GM12875 (cell line): ENCODE data around the gene CCDC127.

Experiments
- H3K4me3 ChIP-seq: one replicate; pipeline ENCODE4 v1.5.1; 2011; ENCODE audit warnings: low read depth, low read length, control low read depth
- TF ChIP-seq, protein P1 (sequence below): IDR thresholded peaks from 2 replicates; pipeline ENCODE4 v1.5.1; 2011; ENCODE audit warnings: low read depth, mild to moderate bottlenecking, control low read depth, inconsistent platforms, low read length, moderate library complexity, borderline replicate concordance; ENCODE audit not compliant: insufficient read depth

Gene CCDC127

DNA sequence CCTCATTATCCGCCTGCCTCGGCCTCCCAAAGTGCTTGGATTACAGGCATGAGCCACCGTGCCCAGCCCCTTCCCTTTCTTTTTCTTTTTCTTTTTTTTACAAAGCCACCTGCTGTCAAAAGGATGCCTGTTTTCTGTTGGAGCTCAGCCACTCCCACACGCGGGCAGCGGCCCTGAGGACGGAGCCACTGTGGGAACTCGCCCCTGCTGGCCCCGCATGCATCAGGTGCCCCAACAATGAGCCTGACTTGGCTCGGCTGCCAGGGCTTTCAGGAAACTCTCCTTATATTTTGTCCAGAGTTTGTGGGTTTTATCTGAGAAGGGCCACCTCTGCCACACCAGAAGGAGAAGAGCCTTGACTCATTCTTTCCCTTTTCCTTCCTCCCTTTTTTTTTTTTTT, 63.7 kb downstream of the CCDC127 start:
- H3K4me3 ChIP-seq = no peak overlapping the region
- TF ChIP-seq, protein P1, sequence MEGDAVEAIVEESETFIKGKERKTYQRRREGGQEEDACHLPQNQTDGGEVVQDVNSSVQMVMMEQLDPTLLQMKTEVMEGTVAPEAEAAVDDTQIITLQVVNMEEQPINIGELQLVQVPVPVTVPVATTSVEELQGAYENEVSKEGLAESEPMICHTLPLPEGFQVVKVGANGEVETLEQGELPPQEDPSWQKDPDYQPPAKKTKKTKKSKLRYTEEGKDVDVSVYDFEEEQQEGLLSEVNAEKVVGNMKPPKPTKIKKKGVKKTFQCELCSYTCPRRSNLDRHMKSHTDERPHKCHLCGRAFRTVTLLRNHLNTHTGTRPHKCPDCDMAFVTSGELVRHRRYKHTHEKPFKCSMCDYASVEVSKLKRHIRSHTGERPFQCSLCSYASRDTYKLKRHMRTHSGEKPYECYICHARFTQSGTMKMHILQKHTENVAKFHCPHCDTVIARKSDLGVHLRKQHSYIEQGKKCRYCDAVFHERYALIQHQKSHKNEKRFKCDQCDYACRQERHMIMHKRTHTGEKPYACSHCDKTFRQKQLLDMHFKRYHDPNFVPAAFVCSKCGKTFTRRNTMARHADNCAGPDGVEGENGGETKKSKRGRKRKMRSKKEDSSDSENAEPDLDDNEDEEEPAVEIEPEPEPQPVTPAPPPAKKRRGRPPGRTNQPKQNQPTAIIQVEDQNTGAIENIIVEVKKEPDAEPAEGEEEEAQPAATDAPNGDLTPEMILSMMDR = no peak

DNA sequence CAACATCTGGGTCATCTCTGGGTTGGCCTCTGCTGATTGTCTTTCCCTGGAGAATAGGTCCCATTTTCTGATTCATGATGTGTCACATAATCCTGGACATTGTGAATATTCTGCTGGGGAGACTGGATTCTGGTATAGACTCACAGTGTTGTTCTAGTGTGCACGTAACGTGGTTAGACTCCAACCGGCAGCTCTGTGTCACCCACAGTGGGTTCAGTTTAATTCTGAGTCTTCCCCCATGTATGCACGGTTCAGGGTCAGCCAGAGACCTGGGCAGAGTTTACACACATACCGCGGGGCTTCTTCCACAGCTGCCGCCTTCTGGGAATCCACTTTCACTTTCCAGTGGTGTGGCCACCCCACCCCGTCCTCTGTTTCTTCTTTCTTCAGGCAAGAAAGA, 64.7 kb downstream of the CCDC127 start:
- no peak overlapping the region for H3K4me3 ChIP-seq
- TF ChIP-seq, protein P1 = no peak

DNA sequence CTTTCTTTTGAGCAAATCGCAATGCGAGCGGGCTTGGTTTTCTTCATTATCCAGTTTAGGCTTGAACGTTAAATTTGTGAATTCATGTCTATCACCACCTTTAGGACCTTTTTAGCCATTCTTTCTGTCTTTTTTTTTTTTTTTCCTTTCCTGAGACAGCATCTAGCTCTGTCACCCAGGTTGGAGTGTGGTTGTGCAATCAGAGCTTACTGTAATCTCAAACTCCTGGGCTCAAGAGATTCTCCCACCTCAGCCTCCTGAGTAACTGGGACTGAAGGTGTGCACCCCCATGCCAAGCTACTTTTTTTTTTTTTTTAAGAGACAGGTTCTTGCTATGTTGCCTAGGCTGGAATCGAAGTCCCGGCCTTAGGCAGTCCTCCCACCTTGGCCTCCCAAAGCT, 65.9 kb downstream of the CCDC127 start:
- H3K4me3 ChIP-seq = no peak overlapping the region
- TF ChIP-seq, protein P1 = no peak

DNA sequence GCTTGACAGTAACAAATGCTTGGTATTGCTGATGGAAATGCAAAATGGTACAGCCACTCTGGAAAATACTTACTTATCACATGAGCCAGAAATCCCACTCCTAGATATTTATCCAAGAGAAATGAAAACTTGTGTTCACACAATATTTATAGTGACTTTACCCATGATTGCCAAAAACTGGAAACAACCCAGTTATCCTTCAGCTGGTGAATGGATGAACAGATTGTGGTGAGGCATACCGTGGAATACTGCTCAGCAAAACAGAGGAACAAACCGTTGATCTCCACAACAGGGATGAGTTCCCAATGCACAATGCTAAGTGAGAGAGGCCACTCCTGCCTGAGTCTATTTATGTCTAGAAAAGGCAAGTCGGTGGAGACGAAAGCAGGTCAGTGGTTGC, 67.2 kb downstream of the CCDC127 start:
- TF ChIP-seq, protein P1 = no peak
- no peak overlapping the region for H3K4me3 ChIP-seq

DNA sequence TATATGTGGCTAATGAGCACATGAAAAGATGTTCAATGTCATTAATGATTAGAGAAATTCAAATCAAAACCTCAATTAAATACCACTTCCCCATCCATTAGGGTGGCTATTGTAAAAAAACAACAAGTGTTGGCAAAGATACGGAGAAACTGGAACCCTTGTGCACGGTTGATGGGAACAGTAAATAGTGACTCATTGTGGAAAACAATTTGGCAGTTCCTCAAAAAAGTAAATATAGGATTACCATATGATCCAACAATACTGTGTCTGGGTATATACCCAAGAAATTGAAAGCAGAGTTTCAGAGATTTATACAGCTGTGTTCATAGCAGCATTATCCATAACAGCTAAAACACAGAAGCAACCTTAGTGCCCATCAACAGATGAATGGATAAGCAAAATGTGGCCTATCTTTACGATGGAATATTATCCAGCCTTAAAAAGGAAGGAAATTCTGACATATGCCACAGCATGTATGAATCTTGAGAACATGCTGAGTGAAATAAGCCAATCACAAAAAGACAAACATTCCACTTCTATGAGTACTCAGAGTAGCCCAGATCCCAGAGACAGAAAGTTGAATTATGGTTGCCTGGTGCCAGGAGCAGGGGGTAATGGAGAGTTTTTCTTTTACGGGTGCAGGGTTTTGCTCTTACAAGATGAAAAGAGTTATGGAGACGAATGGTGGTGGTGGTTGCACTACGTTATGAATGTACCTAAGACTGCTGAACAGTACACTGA, 68.0 kb downstream of the CCDC127 start:
- H3K4me3 ChIP-seq = no peak overlapping the region
- TF ChIP-seq, protein P1 = no peak

DNA sequence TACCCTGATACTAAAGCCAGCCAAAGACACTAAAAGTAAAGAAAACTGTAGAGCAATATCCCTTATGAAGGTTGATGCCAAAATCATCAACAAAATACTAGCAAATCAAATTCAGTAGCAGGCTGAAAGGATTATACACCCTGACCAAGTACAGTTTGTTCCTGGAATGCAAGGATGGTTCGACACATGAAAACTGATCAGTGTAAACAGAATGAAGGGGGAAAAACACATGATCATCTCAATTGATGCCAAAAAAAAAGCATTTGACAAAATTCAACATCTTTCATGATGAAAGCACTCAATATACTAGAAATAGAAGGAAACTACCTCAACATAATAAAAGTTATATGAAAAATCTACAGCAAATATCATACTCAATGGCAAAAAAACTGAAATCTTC, 70.2 kb downstream of the CCDC127 start:
- TF ChIP-seq, protein P1 = no peak
- H3K4me3 ChIP-seq = no peak overlapping the region
